GM13976 (cell line): ENCODE measurements around the gene AKAP13.

Source experiments
- DNase-seq: peaks from one replicate; pipeline ENCODE4 v3.0.0; 2012; ENCODE audit warnings: low spot score
- in situ Hi-C: fragments of 300-500 bp; cut with MboI; formaldehyde crosslinking; loops from one replicate; pipeline ENCODE4 v1.12.0; 2022; ENCODE audit warnings: low sequenced_read_pairs, mixed read lengths, inconsistent platforms; ENCODE audit not compliant: unreplicated experiment
- TF ChIP-seq, protein P1 (sequence below): IDR thresholded peaks from 2 replicates; pipeline ENCODE4 v1.5.1; 2012; ENCODE audit warnings: borderline replicate concordance, mild to moderate bottlenecking; ENCODE audit not compliant: insufficient read depth; ENCODE audit errors: extremely low read depth, missing control alignments, control extremely low read depth

AKAP13 gene

DNA sequence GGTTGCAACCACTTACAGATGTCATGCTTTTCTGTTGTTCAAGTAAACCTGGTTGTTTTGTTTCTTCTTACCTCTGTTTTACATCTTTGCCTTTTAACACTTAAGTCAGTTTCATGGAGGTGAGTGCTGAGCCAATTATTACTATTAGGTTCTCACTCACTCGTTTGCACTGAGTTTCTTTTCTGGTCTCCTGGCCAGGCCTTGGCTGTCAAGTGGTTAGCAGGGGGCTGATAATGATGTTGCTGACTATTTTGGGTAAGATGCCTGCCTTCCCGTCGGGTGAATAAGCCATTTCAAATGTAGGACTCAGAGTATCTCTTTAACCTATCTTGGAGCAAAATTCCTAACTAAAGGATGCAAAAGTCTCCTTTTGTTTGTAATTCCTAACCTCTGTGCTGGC lies 335.9 kb downstream of the AKAP13 start:
- DNase-seq: no peak
- in situ Hi-C loops: loop anchor here (25.0 kb wide), 1 partner anchor 404 kb away; no protein-coding TSS in a partner anchor

DNA sequence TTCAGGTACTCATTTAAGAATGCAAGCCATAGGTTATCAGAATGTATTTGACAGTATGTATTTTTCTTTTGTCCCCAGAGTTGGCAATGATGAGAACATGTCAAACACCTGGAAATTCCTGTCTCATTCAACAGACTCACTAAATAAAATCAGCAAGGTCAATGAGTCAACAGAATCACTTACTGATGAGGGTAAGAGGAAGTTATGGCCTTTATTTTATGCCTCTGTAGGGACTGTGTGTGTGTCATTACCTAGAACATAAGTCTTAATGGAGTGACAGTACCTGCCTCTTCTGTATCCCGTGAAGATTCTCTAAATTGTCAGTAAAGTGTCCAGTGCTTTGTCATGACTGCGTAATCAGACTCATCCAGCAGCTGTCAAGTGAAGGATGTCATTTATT lies 336.8 kb downstream of the AKAP13 start:
- no peak for DNase-seq
- in situ Hi-C loops: loop anchor here (25.0 kb wide), 1 partner anchor 405 kb away; no protein-coding TSS in a partner anchor
- TF ChIP-seq, protein P1, sequence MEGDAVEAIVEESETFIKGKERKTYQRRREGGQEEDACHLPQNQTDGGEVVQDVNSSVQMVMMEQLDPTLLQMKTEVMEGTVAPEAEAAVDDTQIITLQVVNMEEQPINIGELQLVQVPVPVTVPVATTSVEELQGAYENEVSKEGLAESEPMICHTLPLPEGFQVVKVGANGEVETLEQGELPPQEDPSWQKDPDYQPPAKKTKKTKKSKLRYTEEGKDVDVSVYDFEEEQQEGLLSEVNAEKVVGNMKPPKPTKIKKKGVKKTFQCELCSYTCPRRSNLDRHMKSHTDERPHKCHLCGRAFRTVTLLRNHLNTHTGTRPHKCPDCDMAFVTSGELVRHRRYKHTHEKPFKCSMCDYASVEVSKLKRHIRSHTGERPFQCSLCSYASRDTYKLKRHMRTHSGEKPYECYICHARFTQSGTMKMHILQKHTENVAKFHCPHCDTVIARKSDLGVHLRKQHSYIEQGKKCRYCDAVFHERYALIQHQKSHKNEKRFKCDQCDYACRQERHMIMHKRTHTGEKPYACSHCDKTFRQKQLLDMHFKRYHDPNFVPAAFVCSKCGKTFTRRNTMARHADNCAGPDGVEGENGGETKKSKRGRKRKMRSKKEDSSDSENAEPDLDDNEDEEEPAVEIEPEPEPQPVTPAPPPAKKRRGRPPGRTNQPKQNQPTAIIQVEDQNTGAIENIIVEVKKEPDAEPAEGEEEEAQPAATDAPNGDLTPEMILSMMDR: no peak

More for the DNA sequence above, 335.9 kb downstream of the AKAP13 start:
- TF ChIP-seq, protein P1: no peak

DNA sequence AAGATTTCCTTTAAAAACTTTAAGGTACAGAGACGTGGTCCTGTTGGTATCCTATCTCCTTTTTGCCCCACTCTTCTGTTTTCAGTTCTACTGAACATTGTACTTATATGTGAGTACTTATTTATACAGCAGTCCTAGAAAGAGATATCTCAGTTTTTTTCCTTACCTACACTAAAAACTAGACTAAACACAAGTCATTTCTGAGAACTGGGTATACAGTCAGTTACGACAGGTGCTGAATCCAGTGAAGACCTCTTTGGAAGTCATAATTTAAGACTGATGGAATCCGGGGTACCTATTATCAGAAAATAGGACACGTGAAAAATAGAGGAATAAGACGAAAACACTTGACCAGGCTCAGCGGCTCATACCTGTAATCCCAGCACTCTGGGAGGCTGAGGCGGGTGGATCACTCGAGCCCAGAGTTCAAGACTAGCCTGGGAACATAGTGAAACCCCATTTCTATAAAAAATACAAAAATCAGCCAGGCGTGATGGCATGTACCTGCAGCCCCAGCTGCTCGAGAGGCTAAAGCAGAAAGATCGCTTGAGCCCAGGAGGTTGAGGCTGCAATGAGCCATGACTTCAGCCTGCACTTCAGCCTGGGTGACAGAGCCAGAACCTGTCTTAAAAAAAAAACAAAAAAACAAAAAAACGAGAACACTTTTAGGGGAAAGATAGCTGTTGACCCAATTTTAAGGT lies 338.0 kb downstream of the AKAP13 start:
- in situ Hi-C loops: loop anchor here (25.0 kb wide), 1 partner anchor 406 kb away; no protein-coding TSS in a partner anchor
- DNase-seq: no peak

DNA sequence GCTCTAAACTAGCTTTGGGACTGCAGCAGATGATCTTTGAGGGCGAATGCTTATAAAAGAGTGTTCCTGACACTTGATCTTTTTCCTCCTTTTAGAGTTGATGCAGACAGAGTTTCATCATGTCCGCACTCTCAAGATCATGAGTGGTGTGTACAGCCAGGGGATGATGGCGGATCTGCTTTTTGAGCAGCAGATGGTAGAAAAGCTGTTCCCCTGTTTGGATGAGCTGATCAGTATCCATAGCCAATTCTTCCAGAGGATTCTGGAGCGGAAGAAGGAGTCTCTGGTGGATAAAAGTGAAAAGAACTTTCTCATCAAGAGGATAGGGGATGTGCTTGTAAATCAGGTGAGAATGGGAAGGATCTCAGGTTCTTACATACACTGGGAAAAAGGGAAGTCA lies 338.6 kb downstream of the AKAP13 start:
- in situ Hi-C loops: loop anchor here (25.0 kb wide), 1 partner anchor 407 kb away; no protein-coding TSS in a partner anchor
- DNase-seq: no peak
- TF ChIP-seq, protein P1: no peak

More for the DNA sequence above, 338.0 kb downstream of the AKAP13 start:
- TF ChIP-seq, protein P1: no peak

DNA sequence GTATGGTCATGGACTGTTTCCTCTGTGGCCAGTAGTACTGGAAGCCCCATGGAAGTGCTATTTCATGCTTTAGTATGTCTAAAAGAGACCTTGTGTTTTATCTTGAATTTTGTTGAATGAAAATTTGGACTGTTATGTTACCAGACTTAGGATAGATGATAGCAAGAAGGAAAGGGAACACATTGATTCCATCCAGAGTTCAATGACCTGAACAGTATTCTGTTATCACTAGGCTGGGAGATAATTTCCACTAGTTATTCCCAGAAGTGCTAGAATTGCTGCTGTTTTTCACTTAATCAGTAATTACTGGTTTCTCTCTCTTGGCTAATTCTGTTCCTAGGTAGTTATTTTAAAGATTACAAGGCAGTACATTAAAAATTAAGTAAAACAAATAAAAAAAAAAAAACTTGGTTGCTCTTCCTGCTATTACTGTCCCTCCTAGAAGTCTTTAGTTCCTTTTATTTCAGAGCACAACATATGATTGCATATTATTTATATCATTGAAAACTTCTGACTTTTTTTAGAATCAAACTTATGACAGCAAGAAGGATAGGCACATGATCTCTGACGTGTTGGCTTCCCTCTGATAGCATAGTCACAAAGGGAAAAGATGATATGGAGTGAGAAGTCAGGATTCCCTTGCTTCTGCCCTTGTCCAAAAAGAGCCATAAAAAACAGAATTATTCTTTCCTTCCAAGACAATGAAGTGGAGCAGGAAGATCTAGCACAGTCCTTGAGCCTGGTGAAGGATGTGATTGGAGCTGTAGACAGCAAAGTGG lies 342.2 kb downstream of the AKAP13 start:
- in situ Hi-C loops: loop anchor here (10.0 to 25.0 kb wide), 2 partner anchors 62 to 410 kb away; no protein-coding TSS in a partner anchor
- TF ChIP-seq, protein P1: no peak
- no peak for DNase-seq
